DMS79 (cell line): ENCODE data around the gene ASPG.
A peak's percentile ranks its signal among the peaks of the same experiment; 100 is the strongest.

ENCODE experiments used
- DNase-seq: peaks from one replicate; lab custom pipeline; 2025; lab: John Stamatoyannopoulos, UW

ASPG gene

DNA sequence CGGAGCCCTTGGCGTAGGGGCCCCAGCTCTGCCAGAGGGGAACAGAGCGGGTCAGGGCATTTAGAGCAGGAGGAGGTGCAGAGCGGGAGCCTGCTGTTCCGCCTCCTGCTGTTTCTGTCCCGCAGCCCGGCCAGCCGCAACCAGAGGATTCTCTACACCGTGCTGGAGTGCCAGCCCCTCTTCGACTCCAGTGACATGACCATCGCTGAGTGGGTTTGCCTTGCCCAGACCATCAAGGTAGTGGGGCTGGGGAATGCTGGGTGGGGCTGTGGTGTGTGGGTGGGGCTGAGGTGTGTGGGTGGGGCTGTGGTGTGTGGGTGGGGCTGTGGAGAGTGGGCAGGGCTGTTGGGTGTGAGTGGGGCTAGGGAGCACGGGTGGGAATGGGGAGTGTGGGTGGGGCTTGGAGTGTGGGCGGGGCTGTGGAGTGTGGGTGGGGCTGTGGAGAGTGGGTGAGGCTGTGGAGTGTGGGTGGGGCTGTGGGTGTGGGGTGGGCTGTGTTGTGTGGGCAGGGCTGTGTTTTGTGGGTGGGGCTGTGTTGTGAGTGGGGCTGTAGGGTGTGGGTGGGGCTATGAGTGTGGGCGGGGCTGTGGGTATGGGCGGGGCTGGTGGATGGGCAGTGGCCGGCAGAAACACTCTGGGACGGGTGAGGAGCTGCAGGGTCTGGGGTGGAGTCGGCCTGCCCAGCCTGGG, 8.0 kb downstream of the ASPG start:
- DNase-seq = no peak

DNA sequence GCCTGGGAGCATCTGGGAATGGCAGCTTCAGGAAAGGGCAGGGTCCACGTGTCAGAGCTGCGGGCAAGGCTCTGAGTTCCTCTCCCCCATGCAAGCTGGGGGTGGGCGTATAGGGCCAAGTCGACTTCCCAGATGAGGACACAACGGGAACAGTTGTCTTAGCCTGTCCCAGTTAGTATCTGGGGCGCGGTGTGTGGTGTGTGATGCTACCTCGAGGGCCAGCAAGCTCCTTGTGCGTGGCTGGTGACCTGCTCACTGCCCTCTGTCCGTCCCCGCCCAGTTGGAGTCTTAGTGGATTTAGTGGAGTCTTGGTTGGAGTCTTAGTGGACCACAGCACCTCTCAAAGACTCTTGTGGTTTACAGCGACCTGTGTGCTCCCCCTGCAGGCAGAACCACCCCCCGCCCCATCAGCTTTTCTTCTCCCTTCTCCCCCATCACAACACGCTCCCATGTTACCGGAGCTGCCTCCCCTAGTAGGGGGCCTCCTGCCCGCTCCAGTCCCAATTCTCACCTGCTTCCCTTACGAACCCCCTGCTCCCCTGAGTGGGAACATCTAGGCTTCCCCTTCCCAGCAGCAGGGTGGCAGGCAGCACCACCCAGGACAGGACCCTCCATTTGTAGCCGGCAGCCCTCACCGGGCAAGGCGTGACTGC, 8.7 kb downstream of the ASPG start:
- DNase-seq = no peak

DNA sequence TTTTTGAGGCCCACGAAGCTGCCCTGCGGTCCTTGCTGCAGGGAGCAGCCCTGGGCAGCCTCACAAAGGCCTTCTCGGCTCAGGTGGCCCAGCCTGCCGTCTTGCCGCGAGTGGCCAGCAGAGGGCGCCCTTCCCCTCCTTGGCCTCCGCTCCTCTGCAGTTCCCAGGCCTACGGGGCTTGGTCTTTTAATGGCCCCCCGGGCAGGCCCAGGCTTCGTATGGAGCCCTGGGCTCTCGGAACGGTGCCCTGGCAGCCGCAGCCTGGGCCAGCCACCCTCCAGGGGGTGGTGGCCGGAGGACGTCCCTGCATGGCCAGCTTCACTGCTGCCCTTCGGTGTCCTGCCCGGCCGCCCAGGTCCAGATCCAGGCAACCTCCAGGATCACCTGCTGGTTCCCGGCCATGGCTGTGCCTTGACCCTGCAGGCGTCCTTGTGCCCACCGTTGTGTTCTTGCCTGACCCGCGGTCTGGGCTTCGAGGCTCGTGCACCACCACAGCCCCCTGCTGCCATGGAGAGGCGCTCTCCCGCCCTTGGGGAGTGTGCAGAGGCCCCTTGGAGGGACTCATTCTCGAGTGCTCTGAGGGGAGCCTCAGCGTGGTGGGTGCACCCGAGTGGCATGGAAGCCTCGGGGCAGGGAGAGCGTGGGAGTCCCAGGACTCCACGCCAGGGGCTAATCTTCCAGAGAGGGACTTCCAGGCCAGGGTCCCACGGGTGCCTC, 9.4 kb downstream of the ASPG start:
- DNase-seq = peak; percentile 30

- DNase-seq = no peak
Observed at GRCh38 chr14:104095426-104096310, 10.2 kb downstream of the ASPG start.

DNA sequence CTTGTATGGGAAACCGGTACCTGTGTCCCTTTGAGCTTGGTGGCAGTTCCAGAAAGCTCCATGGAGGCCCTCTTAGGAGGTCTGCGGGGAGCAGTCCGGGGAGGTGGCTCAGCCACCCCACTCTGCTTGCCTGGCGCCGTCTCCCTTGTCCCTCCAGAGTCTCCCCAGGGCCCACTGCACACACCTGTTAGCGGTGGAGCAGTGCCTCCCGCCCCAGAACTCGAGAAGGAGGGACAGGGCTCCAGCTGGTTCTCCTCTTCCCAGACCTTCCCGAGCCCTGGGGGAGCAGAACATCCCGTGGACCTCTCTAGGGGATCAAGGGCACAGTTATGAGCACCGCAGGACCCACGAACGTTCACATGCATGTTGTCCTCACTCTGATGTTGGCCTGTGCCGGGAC, 10.8 kb downstream of the ASPG start:
- DNase-seq = no peak

- no peak for DNase-seq
Observed at GRCh38 chr14:104096751-104097700, 11.5 kb downstream of the ASPG start.

GRCh38 chr14:104098272-104099095, 13.0 kb downstream of the ASPG start:
- DNase-seq = no peak

GRCh38 chr14:104099096-104100041, 13.9 kb downstream of the ASPG start:
- no peak for DNase-seq

- no peak for DNase-seq
Observed at GRCh38 chr14:104100171-104101085, 14.9 kb downstream of the ASPG start.

- DNase-seq = no peak
Observed at GRCh38 chr14:104101086-104101621, 15.7 kb downstream of the ASPG start.

DNA sequence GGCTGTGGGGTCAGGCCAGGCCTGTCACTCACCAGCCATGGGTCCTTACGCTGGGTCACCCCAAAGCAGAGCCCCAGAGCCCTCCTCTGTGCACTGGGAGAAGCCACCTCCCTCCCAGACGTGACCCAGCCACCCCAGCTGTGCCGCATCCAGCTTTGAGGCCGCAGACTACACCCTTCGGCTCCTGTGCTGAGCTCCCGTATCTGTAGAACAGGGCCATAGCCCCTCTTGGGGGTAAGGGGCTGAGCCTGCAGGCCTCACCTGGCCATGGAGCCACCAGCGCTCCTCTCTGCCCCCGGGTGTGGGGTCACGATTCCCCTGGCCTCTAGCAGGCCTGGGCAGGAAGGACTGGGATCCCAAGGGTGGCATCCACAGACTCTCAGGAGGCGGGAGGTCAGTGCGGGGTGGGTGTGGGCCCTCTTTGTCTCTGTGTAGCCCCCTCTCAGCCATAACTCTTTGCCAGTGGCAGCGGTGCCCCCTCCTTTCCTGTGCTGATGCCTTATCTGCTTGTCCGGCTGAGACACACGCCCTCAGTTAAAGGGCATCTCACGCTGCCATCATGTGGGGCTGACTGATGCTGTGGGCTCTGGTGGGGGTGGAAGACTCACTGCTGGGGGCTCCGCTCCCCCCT, 16.3 kb downstream of the ASPG start:
- DNase-seq = no peak

DNA sequence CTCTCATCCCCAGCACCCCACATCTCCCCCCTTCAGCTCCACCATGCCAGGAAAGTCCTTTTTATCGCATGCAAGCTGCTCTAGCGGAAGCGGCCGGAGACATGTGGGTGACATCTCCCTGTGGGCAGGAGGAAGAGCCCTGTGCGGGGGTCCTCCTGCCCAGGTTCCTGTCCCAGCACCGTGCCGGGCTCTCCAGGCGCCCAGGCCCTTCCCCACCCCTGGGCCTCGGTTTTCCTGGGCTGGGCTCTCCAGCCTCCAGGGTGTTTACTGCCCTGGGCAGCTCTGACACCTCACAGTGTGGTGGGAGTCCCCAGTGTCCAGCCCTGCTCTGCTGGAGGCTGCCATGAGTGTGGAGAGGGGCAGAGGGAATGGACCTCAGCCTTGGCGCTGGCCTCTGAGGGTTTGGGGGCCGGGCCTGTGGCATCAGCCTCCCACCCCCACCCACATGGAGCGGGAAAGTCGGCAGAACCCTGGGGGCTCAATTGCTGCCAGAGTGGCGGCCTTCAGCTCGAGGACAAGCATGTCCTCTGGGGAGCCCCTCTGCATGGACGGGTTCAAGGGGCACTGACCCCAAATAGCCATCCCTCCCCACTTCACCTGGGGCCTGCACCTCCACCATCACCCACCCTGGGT, 16.9 kb downstream of the ASPG start:
- DNase-seq = no peak

DNA sequence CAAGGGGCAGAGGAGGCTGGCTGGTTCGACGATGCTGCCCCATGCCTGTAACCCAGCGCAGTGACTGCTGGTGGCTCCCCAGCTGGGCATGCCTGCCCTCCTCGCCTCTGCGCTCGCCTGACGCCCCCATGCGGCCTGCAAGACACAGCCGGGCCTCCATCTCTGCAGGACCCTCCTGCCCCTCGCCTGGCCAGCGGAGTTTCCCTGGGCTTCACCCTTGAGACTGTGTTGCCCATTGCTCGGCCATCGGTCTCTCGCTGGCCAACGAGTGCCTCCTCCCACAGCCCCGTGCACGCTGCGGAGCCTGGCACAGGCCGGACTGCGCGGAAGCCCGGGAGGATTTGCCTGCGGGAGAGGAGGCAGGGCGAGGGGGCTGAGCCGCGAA, 17.6 kb downstream of the ASPG start:
- DNase-seq = no peak

DNA sequence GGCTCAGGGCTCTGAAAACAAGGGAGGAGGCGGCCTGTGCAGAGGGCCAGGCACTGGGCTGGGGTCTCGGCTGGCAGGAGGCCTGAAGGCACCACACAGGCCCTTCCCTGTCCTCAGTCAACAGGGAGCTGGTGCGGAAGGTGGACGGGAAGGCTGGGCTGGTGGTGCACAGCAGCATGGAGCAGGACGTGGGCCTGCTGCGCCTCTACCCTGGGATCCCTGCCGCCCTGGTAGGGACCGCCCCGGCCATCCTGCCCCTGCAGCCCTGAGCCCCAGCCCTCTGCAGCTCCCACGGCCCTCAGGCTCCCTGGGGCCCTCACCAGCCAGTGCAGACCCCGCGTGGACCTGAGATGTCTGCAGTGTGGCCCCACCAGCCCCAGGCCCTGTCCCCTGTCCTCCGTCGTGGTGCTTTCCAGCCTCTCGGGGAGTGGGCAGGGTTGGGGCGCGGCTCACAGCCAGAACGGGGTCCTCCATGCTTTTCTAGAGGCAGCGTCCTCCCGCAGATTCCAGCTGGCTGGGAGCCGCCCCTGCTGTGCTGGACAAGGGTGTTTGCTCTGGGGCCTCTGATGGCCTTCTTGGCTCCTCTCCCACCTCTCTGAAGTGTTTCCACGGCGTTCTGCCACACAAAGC, 18.1 kb downstream of the ASPG start:
- peak; percentile 63 for DNase-seq

- DNase-seq = no peak
Observed at GRCh38 chr14:104104076-104104901, 18.8 kb downstream of the ASPG start.
